ENCODE results near the gene EBLN1.

- TF ChIP-seq ELF4 (IDR thresholded peaks at IDR 0.05) = no peak
- no peak for TF ChIP-seq ZNF384 (IDR thresholded peaks at IDR 0.05)
- no peak for TF ChIP-seq FOXM1 (IDR thresholded peaks at IDR 0.05; ENCODE audit: borderline replicate concordance)
- no peak for TF ChIP-seq SP1 (IDR thresholded peaks at IDR 0.05)
- no peak for TF ChIP-seq TARDBP (IDR thresholded peaks at IDR 0.05)
- TF ChIP-seq SUZ12 (IDR thresholded peaks at IDR 0.05) = no peak
These were observed 633 bp upstream of the EBLN1 start for GRCh38 chr10:22218448-22218847.
